Activated CD8-positive, alpha-beta memory T cell treated with anti-CD3 and anti-CD28 coated beads for 36 hours (primary cell): ENCODE measurements around the gene GRAMD2A. TPM values are rescaled to one million over a fixed set of nuclear protein-coding genes. Genes with fewer than 3 reads are reported as not detected.

ENCODE experiments used
- CTCF ChIA-PET: fragments of 350-600 bp; sonication (Branson Sonifier 250); formaldehyde crosslinking; loops from one replicate; lab custom pipeline; 2021; ENCODE audit warnings: antibody characterized with exemption; lab: Charles Lee
- POLR2A ChIA-PET: fragments of 350-600 bp; sonication (Branson Sonifier 250); formaldehyde crosslinking; loops from one replicate; lab custom pipeline; 2021; ENCODE audit warnings: antibody characterized with exemption; lab: Charles Lee
- total RNA-seq, 2 experiments: library from RNA; stranded (reverse); gene quantifications; one replicate each; pipeline ENCODE4 v1.2.3, GENCODE V29; 2021

The GRAMD2A gene
- total RNA-seq, 2 experiments from 2014 or later, result not detected

- ChIA-PET POLR2A (interaction anchor here (0.6 to 2.9 kb wide), 13 partner anchors 10 to 246 kb away, joined by 3 to 50 read pairs (median 6); partner anchors contain the start of genes ARIH1 and PARP6), CTCF (interaction anchor here (0.6 to 2.8 kb wide), 10 partner anchors 9 to 80 kb away, joined by 3 to 16 read pairs (median 4); no protein-coding TSS in a partner anchor)
Measured at GRCh38 chr15:72227720-72228119, 30.1 kb upstream of the GRAMD2A start.

- POLR2A ChIA-PET, result interaction anchor here (0.6 to 2.9 kb wide), 11 partner anchors 10 to 460 kb away, joined by 3 to 50 read pairs (median 4); partner anchors contain the start of genes ARIH1, GRAMD2A and PARP6
Measured at GRCh38 chr15:72227192-72227586, 29.6 kb upstream of the GRAMD2A start.

DNA sequence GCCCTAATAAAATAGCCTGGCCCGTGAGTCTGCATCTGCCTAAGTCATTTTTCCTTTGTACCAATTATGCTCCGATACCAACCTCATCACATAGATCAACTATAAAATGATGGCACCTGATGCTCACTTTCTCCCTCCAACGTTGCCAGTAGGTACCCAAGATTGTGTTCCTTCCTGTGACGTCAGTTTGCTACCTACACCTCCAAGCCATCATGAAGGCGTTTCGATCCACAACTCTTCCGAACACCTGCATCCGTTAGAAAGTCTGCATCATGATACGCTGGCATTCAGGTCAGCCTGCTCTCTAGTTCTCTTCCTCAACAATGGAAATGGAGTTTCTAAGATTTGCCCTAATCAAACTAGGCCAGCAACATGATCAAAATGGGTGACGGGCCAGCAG, 25.7 kb upstream of the GRAMD2A start:
- CTCF ChIA-PET, result no interaction called here
- POLR2A ChIA-PET, result interaction anchor here (0.6 to 1.5 kb wide), 3 partner anchors 17 to 82 kb away, joined by 3 to 6 read pairs (median 3); no protein-coding TSS in a partner anchor

More at GRCh38 chr15:72227192-72227586, 29.6 kb upstream of the GRAMD2A start:
- CTCF ChIA-PET, result interaction anchor here (1.2 to 2.8 kb wide), 13 partner anchors 9 to 93 kb away, joined by 3 to 16 read pairs (median 5); partner anchors contain the start of genes CELF6 and GRAMD2A

DNA sequence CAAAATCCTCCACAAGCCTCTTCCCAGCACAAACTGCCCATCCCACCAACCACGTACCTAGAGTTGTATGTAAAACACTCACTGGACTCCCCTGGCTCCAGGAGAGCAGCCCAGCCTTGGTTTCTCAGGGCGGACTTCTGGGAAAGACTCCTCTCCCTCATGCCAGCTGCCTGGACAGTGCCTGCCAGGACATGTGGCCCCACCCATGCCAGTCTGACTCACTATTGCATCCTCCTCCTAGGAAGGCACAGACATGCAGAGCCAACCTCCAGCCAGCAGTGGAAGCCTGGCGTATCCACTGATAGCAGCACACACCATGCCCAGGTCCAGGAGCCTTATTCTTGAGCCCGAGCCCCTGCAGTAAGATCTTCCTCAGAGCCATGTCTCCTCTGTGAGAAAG, 24.8 kb upstream of the GRAMD2A start:
- CTCF ChIA-PET, result interaction anchor here (0.7 kb wide), 1 partner anchor 25 kb away, joined by 3 read pairs; no protein-coding TSS in a partner anchor
- POLR2A ChIA-PET, result interaction anchor here (0.6 to 1.5 kb wide), 5 partner anchors 10 to 937 kb away, joined by 3 to 7 read pairs (median 3); no protein-coding TSS in a partner anchor

DNA sequence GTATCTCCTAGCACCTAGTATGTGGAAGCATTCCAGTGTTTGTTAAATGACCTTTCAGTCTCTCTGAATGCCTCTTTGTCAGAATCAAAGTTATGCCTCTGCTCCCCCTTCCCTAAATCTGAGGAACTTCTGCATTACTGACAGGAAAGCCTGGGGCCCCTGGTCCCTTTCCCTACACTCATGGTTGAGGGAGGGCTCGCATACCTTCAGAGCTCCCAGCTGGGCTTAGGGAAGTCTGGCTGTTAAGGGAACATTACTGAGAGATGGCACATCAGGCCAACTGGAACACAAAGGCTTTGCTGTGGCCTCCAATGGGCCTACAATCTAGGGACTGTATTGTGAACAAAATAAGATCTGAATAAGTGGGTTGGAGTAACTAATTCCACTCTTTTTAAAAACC, 23.1 kb upstream of the GRAMD2A start:
- ChIA-PET CTCF (interaction anchor here (0.6 to 1.4 kb wide), 2 partner anchors 12 to 18 kb away, joined by 3 read pairs; no protein-coding TSS in a partner anchor), POLR2A (interaction anchor here (0.9 to 1.1 kb wide), 2 partner anchors 15 to 43 kb away, joined by 3 read pairs; no protein-coding TSS in a partner anchor)

GRCh38 chr15:72217216-72217615, 19.6 kb upstream of the GRAMD2A start:
- CTCF ChIA-PET, result no interaction called here

DNA sequence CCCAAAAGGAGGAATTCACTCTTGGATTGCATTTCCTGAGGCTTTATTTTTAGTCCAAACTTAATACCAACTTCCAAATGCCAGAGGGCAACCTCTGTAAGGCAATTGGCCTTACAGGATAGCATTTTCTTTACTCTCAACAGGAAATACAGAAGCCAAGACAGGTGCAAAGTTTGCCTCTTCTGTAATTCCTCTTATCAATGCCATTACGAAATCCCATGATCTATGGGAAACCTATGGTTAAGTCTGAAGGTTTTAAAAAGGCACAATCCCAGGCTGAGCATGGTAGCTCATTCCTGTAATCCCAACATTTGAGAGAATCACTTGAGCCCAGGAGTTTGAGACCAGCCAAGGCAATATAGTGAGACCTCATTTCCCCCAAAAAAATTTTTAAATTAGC, 18.5 kb upstream of the GRAMD2A start:
- ChIA-PET CTCF (interaction anchor here (0.6 to 1.7 kb wide), 2 partner anchors 11 kb away, joined by 4 to 5 read pairs; no protein-coding TSS in a partner anchor), POLR2A (interaction anchor here (1.5 kb wide), 1 partner anchor 8 kb away, joined by 6 read pairs; no protein-coding TSS in a partner anchor)

More at GRCh38 chr15:72217216-72217615, 19.6 kb upstream of the GRAMD2A start:
- POLR2A ChIA-PET, result interaction anchor here (1.4 to 1.5 kb wide), 2 partner anchors 9 to 10 kb away, joined by 6 to 7 read pairs; no protein-coding TSS in a partner anchor

GRCh38 chr15:72207558-72208085, 10.0 kb upstream of the GRAMD2A start:
- POLR2A ChIA-PET, result interaction anchor here (0.8 to 1.4 kb wide), 2 partner anchors 9 to 19 kb away, joined by 3 to 6 read pairs; no protein-coding TSS in a partner anchor
- CTCF ChIA-PET, result interaction anchor here (0.7 to 1.0 kb wide), 2 partner anchors 9 to 20 kb away, joined by 3 read pairs; no protein-coding TSS in a partner anchor

- ChIA-PET POLR2A (interaction anchor here (0.8 to 1.1 kb wide), 3 partner anchors 12 to 20 kb away, joined by 3 to 4 read pairs (median 4); no protein-coding TSS in a partner anchor), CTCF (interaction anchor here (1.1 kb wide), 1 partner anchor 20 kb away, joined by 3 read pairs; no protein-coding TSS in a partner anchor)
Measured at GRCh38 chr15:72206677-72207000, 9.1 kb upstream of the GRAMD2A start.

DNA sequence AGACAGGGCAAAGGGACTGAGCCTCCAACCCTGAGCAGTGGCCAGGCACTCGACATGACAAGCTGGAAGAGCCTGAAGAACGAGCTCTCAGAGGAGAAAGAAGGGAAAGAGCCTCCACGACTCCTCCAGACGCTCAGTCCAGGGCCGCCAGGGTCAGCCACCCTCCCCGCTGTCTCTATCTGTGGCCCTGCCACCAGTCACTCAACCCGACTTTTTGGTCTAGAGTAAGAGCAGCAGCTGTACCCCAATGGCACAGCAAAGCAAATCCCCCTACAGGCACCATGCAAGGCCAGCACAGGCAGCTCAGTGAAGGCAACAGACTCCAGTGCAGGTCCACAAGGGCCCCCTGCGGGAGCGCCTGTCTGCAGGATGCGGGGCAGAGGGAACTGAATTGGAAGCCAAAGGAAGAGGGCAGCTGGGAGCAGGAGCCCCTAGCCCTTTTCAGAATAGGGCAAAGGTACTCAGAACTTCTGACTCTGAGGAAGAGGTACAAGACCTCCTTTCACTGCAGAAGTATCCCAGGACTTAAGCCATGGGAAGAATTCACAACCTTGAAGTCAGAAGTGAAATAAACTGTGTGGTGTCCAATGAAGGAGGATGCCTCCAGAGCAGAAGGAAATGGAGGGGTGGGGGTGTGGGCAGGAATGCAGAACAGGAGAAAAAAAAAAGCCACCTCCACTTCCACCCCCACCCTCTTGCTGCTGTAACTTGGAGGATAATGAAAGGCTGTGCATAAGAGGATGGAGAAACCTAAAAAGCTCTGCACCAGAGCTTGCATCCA, 8.5 kb upstream of the GRAMD2A start:
- CTCF ChIA-PET, result interaction anchor here (1.1 to 1.3 kb wide), 2 partner anchors 10 to 21 kb away, joined by 3 to 5 read pairs; no protein-coding TSS in a partner anchor
- POLR2A ChIA-PET, result interaction anchor here (0.8 to 1.1 kb wide), 5 partner anchors 13 to 21 kb away, joined by 3 to 4 read pairs (median 3); no protein-coding TSS in a partner anchor

DNA sequence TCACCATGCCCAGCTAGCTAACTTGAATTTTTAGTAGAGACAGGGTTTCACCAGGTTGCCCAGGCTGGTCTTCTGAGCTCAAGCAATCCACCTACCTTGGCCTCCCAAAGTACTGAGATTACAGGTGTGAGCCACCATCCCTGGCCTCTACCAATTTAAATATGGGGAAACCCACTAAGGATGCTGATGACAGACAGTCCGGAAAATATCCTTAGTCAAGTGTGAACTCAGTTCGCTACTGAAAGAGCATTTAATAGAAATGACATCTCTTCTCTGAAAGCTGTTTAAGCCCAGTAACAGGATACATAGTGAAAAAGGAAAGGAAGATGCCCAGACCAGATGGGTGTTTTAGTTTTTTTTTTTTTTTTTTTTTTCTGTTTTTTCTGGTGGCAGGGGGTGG, 7.7 kb upstream of the GRAMD2A start:
- ChIA-PET CTCF (interaction anchor here (1.3 kb wide), 1 partner anchor 11 kb away, joined by 5 read pairs; no protein-coding TSS in a partner anchor), POLR2A (interaction anchor here (0.7 to 1.1 kb wide), 4 partner anchors 15 to 109 kb away, joined by 3 to 5 read pairs (median 3); no protein-coding TSS in a partner anchor)

DNA sequence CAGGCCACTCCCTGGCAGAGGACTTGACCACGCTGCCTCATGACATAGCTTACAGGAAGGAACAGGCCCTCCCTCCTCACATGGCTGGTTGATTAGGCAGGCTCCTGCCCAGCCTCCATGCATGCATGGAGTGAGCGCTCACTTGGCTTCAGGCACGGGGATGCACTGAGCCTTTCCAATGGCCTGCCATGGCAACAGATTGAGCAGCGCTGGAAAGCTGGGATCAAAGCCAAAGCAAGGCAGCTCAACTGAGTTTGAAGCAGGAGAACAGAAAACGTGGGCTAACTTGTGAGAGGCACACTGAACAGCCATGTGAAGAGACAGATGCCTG, 5.9 kb upstream of the GRAMD2A start:
- CTCF ChIA-PET, result no interaction called here
- POLR2A ChIA-PET, result interaction anchor here (0.7 to 1.2 kb wide), 2 partner anchors 24 to 27 kb away, joined by 3 to 4 read pairs; partner anchors contain the start of gene PKM

DNA sequence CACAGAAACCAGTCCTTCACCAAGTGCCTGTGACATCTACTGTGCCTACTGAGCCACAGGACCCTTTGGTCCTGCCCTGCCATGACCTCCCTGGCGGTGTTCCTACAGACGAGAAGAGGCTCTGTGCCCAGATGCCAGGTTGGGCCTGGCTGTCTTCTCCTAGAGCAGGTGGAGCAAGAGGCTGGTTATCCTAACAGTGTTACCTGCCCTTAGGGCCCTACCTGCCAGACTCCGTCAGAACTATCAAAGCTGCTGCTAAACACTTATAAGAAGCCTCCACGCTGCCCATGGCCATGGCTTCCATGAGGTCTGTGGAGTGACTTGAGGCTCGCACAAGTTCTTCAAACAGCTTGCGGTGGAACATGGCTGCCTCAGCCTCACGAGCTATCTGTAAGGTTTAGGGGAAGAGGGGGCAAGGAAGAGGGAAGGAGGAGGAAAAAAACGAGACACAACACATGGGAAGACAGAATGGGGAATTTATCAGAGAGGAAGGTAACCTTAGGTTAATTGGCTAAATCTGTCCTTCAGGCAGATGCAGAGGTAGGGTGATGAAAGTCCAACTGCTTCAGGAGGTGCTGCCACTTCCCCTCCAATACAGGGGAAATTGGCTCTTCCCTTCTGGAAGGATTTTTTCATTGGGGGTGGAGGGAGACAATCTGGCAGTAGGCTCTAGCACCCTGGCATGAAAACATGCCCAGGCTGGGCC, 5.4 kb upstream of the GRAMD2A start:
- ChIA-PET CTCF (interaction anchor here (0.9 kb wide), 1 partner anchor 18 kb away, joined by 3 read pairs; no protein-coding TSS in a partner anchor), POLR2A (interaction anchor here (0.7 to 1.2 kb wide), 2 partner anchors 24 to 28 kb away, joined by 3 to 4 read pairs; partner anchors contain the start of gene PKM)

- POLR2A ChIA-PET, result interaction anchor here (1.2 kb wide), 1 partner anchor 29 kb away, joined by 4 read pairs; the partner anchor contains the start of gene PKM
- CTCF ChIA-PET, result interaction anchor here (0.9 kb wide), 1 partner anchor 19 kb away, joined by 3 read pairs; no protein-coding TSS in a partner anchor
Measured at GRCh38 chr15:72202302-72202701, 4.7 kb upstream of the GRAMD2A start.

GRCh38 chr15:72201391-72201921, 3.9 kb upstream of the GRAMD2A start:
- CTCF ChIA-PET, result interaction anchor here (0.5 to 2.7 kb wide), 4 partner anchors 9 to 26 kb away, joined by 3 to 8 read pairs (median 4); no protein-coding TSS in a partner anchor
- POLR2A ChIA-PET, result no interaction called here

DNA sequence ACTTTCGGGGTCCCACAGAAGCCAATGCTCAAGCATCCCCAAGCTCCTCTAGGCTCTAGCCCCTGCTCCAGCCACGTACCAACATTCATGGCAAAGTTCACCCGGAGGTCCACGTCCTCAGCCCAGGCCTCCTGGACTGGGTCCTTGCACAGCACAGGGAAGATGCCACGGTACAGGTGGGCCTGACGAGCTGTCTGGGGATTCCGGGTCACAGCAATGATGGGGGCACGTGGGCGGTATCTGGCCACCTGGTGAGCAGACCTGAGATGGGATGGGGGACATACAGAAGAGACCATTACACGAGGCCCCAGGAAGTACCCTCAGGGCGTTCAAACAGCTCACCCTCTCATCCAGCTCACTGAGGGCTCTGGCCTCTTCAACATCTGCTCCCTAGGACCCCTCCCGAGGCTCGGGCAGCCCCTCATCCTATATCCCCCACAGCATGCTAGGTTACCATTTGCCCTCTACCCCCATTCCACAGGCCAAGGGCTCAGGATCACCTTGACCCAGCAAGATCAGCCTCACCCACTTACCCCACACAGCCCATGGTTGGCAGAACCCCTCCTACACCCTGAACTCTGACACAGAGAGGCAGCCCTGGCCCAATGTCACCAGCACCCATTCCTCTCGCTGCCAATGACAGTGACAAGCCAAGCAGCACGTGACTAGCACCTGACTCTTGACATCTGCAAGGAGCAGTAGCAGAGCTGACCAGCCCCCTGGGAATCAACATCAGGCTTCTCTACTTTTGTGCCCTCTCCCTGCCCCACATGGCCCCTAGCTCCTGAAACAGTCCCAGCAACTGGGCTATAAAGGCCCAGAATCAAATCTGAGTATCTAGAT, 3.0 kb upstream of the GRAMD2A start:
- POLR2A ChIA-PET, result interaction anchor here (0.8 kb wide), 1 partner anchor 63 kb away, joined by 3 read pairs; no protein-coding TSS in a partner anchor
- CTCF ChIA-PET, result interaction anchor here (0.7 to 2.7 kb wide), 6 partner anchors 10 to 74 kb away, joined by 3 to 8 read pairs (median 4); no protein-coding TSS in a partner anchor
